ENCODE results near the gene XYLT2. TPM values are rescaled to one million over a fixed set of nuclear protein-coding genes. Genes with fewer than 3 reads are reported as not detected.

Gene XYLT2
- total and polyA plus RNA-seq, 2 of the 8 experiments (the other 6 are each of a cell fraction or from before 2014, with no cell fraction given): 28.0 to 29.9 TPM

- H3K4me2 ChIP-seq (ENCODE audit: insufficient read depth in 1 of 2, low read depth in 2 of 2, low read length in 2 of 2): no peak overlapping the region; a peak in 1 of 4 replicates
- no peak overlapping the region for H3K27ac ChIP-seq (ENCODE audit: low read depth, low read length)
- H3K4ac ChIP-seq (replicated peaks; ENCODE audit: insufficient read length, low read depth, low read length): no peak overlapping the region
- WGBS, 2 experiments (ENCODE audit: extremely low coverage in 1 of 2, insufficient coverage in 1 of 2, insufficient read length in 1 of 2, insufficient replicate concordance in 2 of 2, low coverage in 1 of 2, low lambda C conversion rate in 2 of 2, missing lambda C conversion rate in 1 of 2): 81% methylated on average over 7 of the region's 7 CpGs; no CpG with 5 or more reads in 1 of the 2 experiments
- no peak overlapping the region for H3K23ac ChIP-seq (ENCODE audit: insufficient read length)
- H3K36me3 ChIP-seq (ENCODE audit: control insufficient read depth in 2 of 4, insufficient read depth in 4 of 4, low read length in 3 of 4): peaks cover 0 to 4% (median under 1%) of the 10 kb centered on the region in 4 experiments; a peak in 2 of 8 replicates
- peaks cover 17% of the 10 kb centered on the region for H3K23me2 ChIP-seq (ENCODE audit: low read depth, low read length)
- peaks cover 4 to 17% (median 11%) of the 10 kb centered on the region in 4 experiments for H3K4me1 ChIP-seq (replicated peaks in 1 of 4; ENCODE audit: control insufficient read depth in 3 of 4, insufficient read depth in 4 of 4, low read length in 3 of 4)
- H2BK12ac ChIP-seq (ENCODE audit: low read depth, low read length): 0 out of 2 replicates have a peak overlapping the region, but pooled peaks have one; percentile 4
- H2BK5ac ChIP-seq (ENCODE audit: low read depth, low read length): peak overlapping the region; percentile 68; the same call in 1 of the 2 replicates
- H2BK20ac ChIP-seq (ENCODE audit: low read length): no peak overlapping the region
- H3K18ac ChIP-seq (ENCODE audit: extremely low read depth, low read length): no peak overlapping the region
- DNase-seq (ENCODE audit: low read depth in 1 of 2, low spot score in 2 of 2) (no peak), FAIRE-seq (no peak)
- ChIA-PET POLR2A (ENCODE audit: partially characterized antibody) (interaction anchor here (0.7 to 12.4 kb wide), 5 partner anchors 14 to 144 kb away, joined by 3 to 135 read pairs (median 3); no protein-coding TSS in a partner anchor), CTCF (ENCODE audit: partially characterized antibody) (interaction anchor here (0.6 to 4.0 kb wide), 10 partner anchors 15 to 179 kb away, joined by 3 to 58 read pairs (median 4); no protein-coding TSS in a partner anchor)
- no peak overlapping the region for H4K5ac ChIP-seq (ENCODE audit: insufficient read length, low read depth, low read length)
- H3K56ac ChIP-seq (replicated peaks; ENCODE audit: insufficient read length, low read depth, low read length): no peak overlapping the region
- peaks cover 0 to 9% (median 5%) of the 10 kb centered on the region in 4 experiments; a peak in 4 of 7 replicates for H3K27me3 ChIP-seq (replicated peaks in 1 of 4; ENCODE audit: control insufficient read depth in 3 of 4, extremely low read depth in 1 of 4, insufficient read depth in 3 of 4, low read length in 3 of 4)
- H3K4me3 ChIP-seq (ENCODE audit: extremely low read depth in 1 of 4, insufficient read depth in 2 of 4, low read depth in 3 of 4, low read length in 4 of 4): no peak overlapping the region
- H2AFZ ChIP-seq (ENCODE audit: low read length): no peak overlapping the region
- peak overlapping the region; percentile 86; the same call in 1 of the 2 replicates for H2AK5ac ChIP-seq (ENCODE audit: low read depth, low read length)
- H4K91ac ChIP-seq (replicated peaks; ENCODE audit: insufficient read length, low read length): no peak overlapping the region
- H2BK120ac ChIP-seq (replicated peaks; ENCODE audit: low read depth, low read length): no peak overlapping the region
- H3K14ac ChIP-seq (ENCODE audit: insufficient read length): no peak overlapping the region
- H4K8ac ChIP-seq (ENCODE audit: extremely low read depth, insufficient read depth, low read length): no peak overlapping the region; the same call in 1 of the 2 replicates
- 0 out of 2 replicates have a peak overlapping the region, but pooled peaks have one; percentile 4 for H2BK15ac ChIP-seq (ENCODE audit: low read length)
- peaks cover 0 to 25% of the 10 kb centered on the region in 2 experiments; a peak in 2 of 4 replicates for H3K79me2 ChIP-seq (ENCODE audit: control insufficient read depth in 1 of 2, insufficient read depth in 2 of 2, low read length in 2 of 2)
- H3K9ac ChIP-seq (replicated peaks in 1 of 4; ENCODE audit: extremely low read depth in 1 of 4, low read depth in 3 of 4, low read length in 3 of 4): peak overlapping the region in 1 of 4 experiments; percentile 21; a peak in 1 of 7 replicates
- H3K79me1 ChIP-seq (ENCODE audit: low read depth, low read length): peaks cover 20% of the 10 kb centered on the region
- H3K9me3 ChIP-seq (ENCODE audit: insufficient read depth in 2 of 2, low read depth in 1 of 2, low read length in 1 of 2): no peaks in the 10 kb centered on the region
- peaks cover 2 to 26% of the 10 kb centered on the region in 2 experiments for H4K20me1 ChIP-seq (replicated peaks in 1 of 2; ENCODE audit: control insufficient read depth in 1 of 2, insufficient read depth in 2 of 2, low read length in 2 of 2)
- TF ChIP-seq BRCA1 (IDR thresholded peaks at IDR 0.05; ENCODE audit: low read depth, low read length) (no peak), JUN (IDR thresholded peaks at IDR 0.05; ENCODE audit: low read depth, low read length) (no peak), BCL11A (IDR thresholded peaks at IDR 0.05; ENCODE audit: low read depth in 2 of 2, low read length in 2 of 2) (no peak), USF2 (IDR thresholded peaks at IDR 0.05; ENCODE audit: low read length) (no peak), POLR2A (IDR thresholded peaks at IDR 0.05; ENCODE audit: control extremely low read depth in 1 of 2, low read depth in 2 of 2, low read length in 2 of 2) (peak in 1 of 2 experiments; percentile 46; a peak in 1 of 3 replicates), SP2 (IDR thresholded peaks at IDR 0.05; ENCODE audit: low read length) (no peak), CHD1 (IDR thresholded peaks at IDR 0.05; ENCODE audit: low read depth, low read length) (no peak), EZH2 (IDR thresholded peaks at IDR 0.05; ENCODE audit: low read depth, low read length, severe bottlenecking) (no peak), ATF3 (IDR thresholded peaks at IDR 0.05; ENCODE audit: insufficient read depth, low read depth, low read length) (no peak), BACH1 (IDR thresholded peaks at IDR 0.05; ENCODE audit: low read length) (no peak)
Measured at GRCh38 chr17:50348522-50349242, 2.8 kb downstream of the XYLT2 start.
